Keratinocyte (primary cell): Measurements from ENCODE around the gene CBX8.

ENCODE experiments used
- EZH2 ChIP-seq: IDR thresholded peaks from one replicate; pipeline ENCODE4 v1.6.1; 2012; ENCODE audit warnings: inconsistent platforms, mild to moderate bottlenecking, low read length, moderate library complexity
- TF ChIP-seq, protein P1 (sequence below), 3 experiments: IDR thresholded peaks in 1 of 3; conservative IDR thresholded peaks in 1 of 3; optimal IDR thresholded peaks in 1 of 3; 2 replicates in 2 of 3; 3 replicates in 1 of 3; pipeline versions ENCODE3 to v1.5.1; 2011; ENCODE audit warnings: low read length in 3 of 3, mild to moderate bottlenecking in 3 of 3, moderate library complexity in 2 of 3, control low read depth in 1 of 3, inconsistent platforms in 1 of 3; ENCODE audit not compliant: insufficient read depth in 2 of 3; ENCODE audit errors: extremely low read depth in 1 of 3

- TF ChIP-seq, protein P1, sequence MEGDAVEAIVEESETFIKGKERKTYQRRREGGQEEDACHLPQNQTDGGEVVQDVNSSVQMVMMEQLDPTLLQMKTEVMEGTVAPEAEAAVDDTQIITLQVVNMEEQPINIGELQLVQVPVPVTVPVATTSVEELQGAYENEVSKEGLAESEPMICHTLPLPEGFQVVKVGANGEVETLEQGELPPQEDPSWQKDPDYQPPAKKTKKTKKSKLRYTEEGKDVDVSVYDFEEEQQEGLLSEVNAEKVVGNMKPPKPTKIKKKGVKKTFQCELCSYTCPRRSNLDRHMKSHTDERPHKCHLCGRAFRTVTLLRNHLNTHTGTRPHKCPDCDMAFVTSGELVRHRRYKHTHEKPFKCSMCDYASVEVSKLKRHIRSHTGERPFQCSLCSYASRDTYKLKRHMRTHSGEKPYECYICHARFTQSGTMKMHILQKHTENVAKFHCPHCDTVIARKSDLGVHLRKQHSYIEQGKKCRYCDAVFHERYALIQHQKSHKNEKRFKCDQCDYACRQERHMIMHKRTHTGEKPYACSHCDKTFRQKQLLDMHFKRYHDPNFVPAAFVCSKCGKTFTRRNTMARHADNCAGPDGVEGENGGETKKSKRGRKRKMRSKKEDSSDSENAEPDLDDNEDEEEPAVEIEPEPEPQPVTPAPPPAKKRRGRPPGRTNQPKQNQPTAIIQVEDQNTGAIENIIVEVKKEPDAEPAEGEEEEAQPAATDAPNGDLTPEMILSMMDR (optimal IDR thresholded peaks at IDR 0.05 in 1 of 3, IDR thresholded peaks at IDR 0.05 in 1 of 3, conservative IDR thresholded peaks at IDR 0.05 in 1 of 3; ENCODE audit: extremely low read depth in 1 of 3, insufficient read depth in 2 of 3, low read length in 3 of 3): no peak
- TF ChIP-seq EZH2: no peak
Observed at GRCh38 chr17:79743614-79744013, 53.3 kb downstream of the CBX8 start.
